HuH-7.5 (cell line): ENCODE data around the gene RASSF5.

Experiments
- DNase-seq: peaks from one replicate; pipeline ENCODE4 v3.0.0; 2011; ENCODE audit warnings: low spot score

RASSF5 gene

GRCh38 chr1:206634365-206635079 is 127.2 kb downstream of the RASSF5 start:
- peak; percentile 28 for DNase-seq

GRCh38 chr1:206635080-206635977 is 128.0 kb downstream of the RASSF5 start, which contains the start of gene DYRK3:
Gene DYRK3 (plus strand): TSS chr1:206635536. CDS start chr1:206635704, 168 bp downstream.
- DNase-seq: peak; percentile 63

GRCh38 chr1:206635978-206636345 is 128.6 kb downstream of the RASSF5 start:
- no peak for DNase-seq

- no peak for DNase-seq
Observed at GRCh38 chr1:206636671-206637070, 129.3 kb downstream of the RASSF5 start.

- DNase-seq: no peak
Observed at GRCh38 chr1:206637605-206638004, 130.3 kb downstream of the RASSF5 start.
